ENCODE results near the gene MED12L.

MED12L gene

DNA sequence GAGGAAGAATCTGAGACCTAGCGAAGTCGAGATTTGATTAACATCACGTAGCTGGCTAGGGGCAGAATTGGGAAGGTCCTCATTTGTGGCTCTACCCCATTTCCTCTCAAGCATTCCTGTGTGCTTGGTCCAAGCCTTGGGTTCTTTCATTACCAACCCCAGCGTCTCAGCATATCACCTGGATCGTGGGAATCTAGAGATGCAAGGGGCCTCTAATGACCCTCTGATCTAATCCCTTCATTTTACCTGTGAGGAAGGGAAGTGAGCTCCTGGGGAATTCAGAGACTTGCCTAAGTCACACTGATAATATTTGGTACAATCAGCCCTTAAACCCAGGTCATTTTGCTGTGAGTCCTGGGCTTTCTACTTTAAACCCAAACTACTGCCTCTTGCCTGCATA is 229.1 kb downstream of the MED12L start:
- Histone ChIP-seq H3K27ac (ENCODE audit: poor library complexity, severe bottlenecking) (peak overlapping the region; percentile 99), H3K36me3 (ENCODE audit: low read depth) (peaks cover 61% of the 10 kb centered on the region), H3K4me1 (ENCODE audit: insufficient read depth, poor library complexity, severe bottlenecking) (peaks cover 59% of the 10 kb centered on the region), H3K27me3 (ENCODE audit: insufficient read depth, poor library complexity, severe bottlenecking) (no peaks in the 10 kb centered on the region), H3K9me3 (ENCODE audit: severe bottlenecking) (no peaks in the 10 kb centered on the region), H3K4me3 (ENCODE audit: severe bottlenecking) (peak overlapping the region; percentile 69)
- ATAC-seq (ENCODE audit: low read depth) (no peak), DNase-seq (ENCODE audit: low spot score) (no peak)
- no peak for TF ChIP-seq CTCF (IDR thresholded peaks at IDR 0.05; ENCODE audit: poor library complexity, severe bottlenecking)

DNA sequence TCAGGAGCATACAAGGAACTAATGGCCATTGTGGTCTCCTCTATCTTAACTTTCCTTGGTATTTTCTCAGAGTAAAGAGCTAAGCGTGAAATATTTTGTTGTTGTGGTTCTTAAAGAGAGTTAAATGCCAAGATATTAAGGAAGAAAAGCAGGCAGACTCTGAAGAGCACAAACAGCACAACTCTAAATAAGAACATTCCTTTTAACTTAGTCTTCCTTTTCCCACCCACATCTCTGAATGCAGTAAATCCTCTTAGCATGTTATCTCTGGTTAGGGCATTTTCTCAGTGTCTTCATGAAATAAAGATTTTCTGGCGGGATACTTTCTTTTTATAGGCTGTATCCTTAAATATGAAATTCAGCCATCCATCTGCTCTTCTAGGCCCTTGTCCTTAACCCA is 229.7 kb downstream of the MED12L start:
- H3K4me1 ChIP-seq (ENCODE audit: insufficient read depth, poor library complexity, severe bottlenecking): peaks cover 60% of the 10 kb centered on the region
- ATAC-seq (ENCODE audit: low read depth) (no peak), DNase-seq (ENCODE audit: low spot score) (no peak)
- H3K9me3 ChIP-seq (ENCODE audit: severe bottlenecking): no peaks in the 10 kb centered on the region
- TF ChIP-seq CTCF (IDR thresholded peaks at IDR 0.05; ENCODE audit: poor library complexity, severe bottlenecking): no peak
- H3K27ac ChIP-seq (ENCODE audit: poor library complexity, severe bottlenecking): peak overlapping the region; percentile 99
- H3K4me3 ChIP-seq (ENCODE audit: severe bottlenecking): peak overlapping the region; percentile 69
- no peaks in the 10 kb centered on the region for H3K27me3 ChIP-seq (ENCODE audit: insufficient read depth, poor library complexity, severe bottlenecking)
- H3K36me3 ChIP-seq (ENCODE audit: low read depth): peaks cover 55% of the 10 kb centered on the region

GRCh38 chr3:151315846-151316245 is 230.4 kb downstream of the MED12L start:
- H3K9me3 ChIP-seq (ENCODE audit: severe bottlenecking): no peaks in the 10 kb centered on the region
- DNase-seq (ENCODE audit: low spot score): no peak
- peaks cover 48% of the 10 kb centered on the region for H3K36me3 ChIP-seq (ENCODE audit: low read depth)
- no peaks in the 10 kb centered on the region for H3K27me3 ChIP-seq (ENCODE audit: insufficient read depth, poor library complexity, severe bottlenecking)
- peaks cover 60% of the 10 kb centered on the region for H3K4me1 ChIP-seq (ENCODE audit: insufficient read depth, poor library complexity, severe bottlenecking)
- H3K4me3 ChIP-seq (ENCODE audit: severe bottlenecking): peak overlapping the region; percentile 69
- ATAC-seq (ENCODE audit: low read depth): peak; percentile 32; the same call in 2 of the 3 replicates
- H3K27ac ChIP-seq (ENCODE audit: poor library complexity, severe bottlenecking): peak overlapping the region; percentile 99
- TF ChIP-seq CTCF (IDR thresholded peaks at IDR 0.05; ENCODE audit: poor library complexity, severe bottlenecking): no peak

- Histone ChIP-seq H3K4me3 (ENCODE audit: severe bottlenecking) (peak within 1 kb of the TSS; percentile 69), H3K27me3 (ENCODE audit: insufficient read depth, poor library complexity, severe bottlenecking) (no peaks in the 10 kb centered on the region), H3K27ac (ENCODE audit: poor library complexity, severe bottlenecking) (peak within 1 kb of the TSS; percentile 99), H3K9me3 (ENCODE audit: severe bottlenecking) (no peaks in the 10 kb centered on the region), H3K4me1 (ENCODE audit: insufficient read depth, poor library complexity, severe bottlenecking) (peaks cover 62% of the 10 kb centered on the region), H3K36me3 (ENCODE audit: low read depth) (peaks cover 42% of the 10 kb centered on the region)
- TF ChIP-seq CTCF (IDR thresholded peaks at IDR 0.05; ENCODE audit: poor library complexity, severe bottlenecking): no peak
- ATAC-seq (ENCODE audit: low read depth): peak; percentile 80
- DNase-seq (ENCODE audit: low spot score): peak; percentile 71
Measured at GRCh38 chr3:151316267-151316991, 231.0 kb downstream of the MED12L start, which contains the start of gene GPR87. Gene GPR87, minus strand, starts transcription at chr3:151316820. Its CDS starts 16,720 bp downstream, at chr3:151300100.

- DNase-seq (ENCODE audit: low spot score) (no peak), ATAC-seq (ENCODE audit: low read depth) (no peak)
- H3K36me3 ChIP-seq (ENCODE audit: low read depth): peaks cover 23% of the 10 kb centered on the region
- H3K4me1 ChIP-seq (ENCODE audit: insufficient read depth, poor library complexity, severe bottlenecking): peaks cover 51% of the 10 kb centered on the region
- no peak overlapping the region for H3K4me3 ChIP-seq (ENCODE audit: severe bottlenecking)
- H3K27ac ChIP-seq (ENCODE audit: poor library complexity, severe bottlenecking): peak overlapping the region; percentile 99
- H3K27me3 ChIP-seq (ENCODE audit: insufficient read depth, poor library complexity, severe bottlenecking): no peaks in the 10 kb centered on the region
- H3K9me3 ChIP-seq (ENCODE audit: severe bottlenecking): no peaks in the 10 kb centered on the region
- TF ChIP-seq CTCF (IDR thresholded peaks at IDR 0.05; ENCODE audit: poor library complexity, severe bottlenecking): no peak
Measured at GRCh38 chr3:151318313-151318712, 232.8 kb downstream of the MED12L start.
